ENCODE results near the gene FAM120A.

Gene FAM120A

GRCh38 chr9:93578844-93579243 is 127.4 kb downstream of the FAM120A start:
- no peak for DNase-seq (ENCODE audit: low spot score)

GRCh38 chr9:93579711-93580516 is 128.4 kb downstream of the FAM120A start:
- DNase-seq (ENCODE audit: low spot score) = no peak

- no peak for DNase-seq (ENCODE audit: low spot score)
Measured at GRCh38 chr9:93580654-93581380, 129.3 kb downstream of the FAM120A start.

- DNase-seq (ENCODE audit: low spot score) = no peak
Measured at GRCh38 chr9:93582115-93582514, 130.6 kb downstream of the FAM120A start.

GRCh38 chr9:93582550-93582949 is 131.1 kb downstream of the FAM120A start:
- no peak for DNase-seq (ENCODE audit: low spot score)

- no peak for DNase-seq (ENCODE audit: low spot score)
Measured at GRCh38 chr9:93585259-93585658, 133.8 kb downstream of the FAM120A start.

- no peak for DNase-seq (ENCODE audit: low spot score)
Measured at GRCh38 chr9:93585695-93586094, 134.2 kb downstream of the FAM120A start.

- DNase-seq (ENCODE audit: low spot score) = no peak
Measured at GRCh38 chr9:93586290-93587057, 135.0 kb downstream of the FAM120A start.

- DNase-seq (ENCODE audit: low spot score) = no peak
Measured at GRCh38 chr9:93587284-93587650, 135.8 kb downstream of the FAM120A start.

GRCh38 chr9:93587651-93588347 is 136.3 kb downstream of the FAM120A start:
- no peak for DNase-seq (ENCODE audit: low spot score)

- DNase-seq (ENCODE audit: low spot score) = no peak
Measured at GRCh38 chr9:93588641-93589609, 137.4 kb downstream of the FAM120A start.

- no peak for DNase-seq (ENCODE audit: low spot score)
Measured at GRCh38 chr9:93589688-93590087, 138.2 kb downstream of the FAM120A start.

- DNase-seq (ENCODE audit: low spot score) = no peak
Measured at GRCh38 chr9:93590609-93591234, 139.2 kb downstream of the FAM120A start.

- no peak for DNase-seq (ENCODE audit: low spot score)
Measured at GRCh38 chr9:93591301-93592007, 140.0 kb downstream of the FAM120A start.

- DNase-seq (ENCODE audit: low spot score) = no peak
Measured at GRCh38 chr9:93592008-93592642, 140.6 kb downstream of the FAM120A start.

- DNase-seq (ENCODE audit: low spot score) = no peak
Measured at GRCh38 chr9:93592643-93593021, 141.1 kb downstream of the FAM120A start.

GRCh38 chr9:93593144-93593658 is 141.7 kb downstream of the FAM120A start:
- no peak for DNase-seq (ENCODE audit: low spot score)

GRCh38 chr9:93594041-93594756 is 142.7 kb downstream of the FAM120A start:
- DNase-seq (ENCODE audit: low spot score) = no peak
